Measurements from ENCODE around the gene RESP18. TPM values are rescaled to one million over a fixed set of nuclear protein-coding genes. Genes with fewer than 3 reads are reported as not detected.

The RESP18 gene
- total RNA-seq, 1 experiment from 2014 or later, result not detected

GRCh38 chr2:219309278-219309677 lies 23.3 kb downstream of the RESP18 start, which contains the start of gene PTPRN:
Gene PTPRN (minus strand): TSS chr2:219309401. CDS start chr2:219309332, 69 bp downstream.
- CTCF ChIA-PET, result no interaction called here
- intact Hi-C loops (cut with micrococcal nuclease; ENCODE audit: unreplicated experiment), result no loop called here
- Mint-ChIP-seq H3K4me1 (ENCODE audit: low read depth, unreplicated experiment) (no peaks in the 10 kb centered on the region), H3K4me3 (ENCODE audit: unreplicated experiment) (no peak within 1 kb of the TSS), H3K36me3 (ENCODE audit: insufficient read depth, unreplicated experiment) (no peaks in the 10 kb centered on the region), H3K27me3 (ENCODE audit: insufficient read depth, unreplicated experiment) (peaks cover 21% of the 10 kb centered on the region), H3K9me3 (ENCODE audit: unreplicated experiment) (no peaks in the 10 kb centered on the region), H3K27ac (ENCODE audit: unreplicated experiment) (no peak within 1 kb of the TSS)
- H3K27me3 ChIP-seq (replicated peaks; ENCODE audit: control insufficient read depth, insufficient read depth, low read length), result no peaks in the 10 kb centered on the region
- no TSS peak for BruUV-seq (replicated peaks)
- H3K4me1 ChIP-seq, result no peaks in the 10 kb centered on the region
- H3K36me3 ChIP-seq (ENCODE audit: control insufficient read depth, insufficient read depth, low read length), result no peaks in the 10 kb centered on the region
- H3K9me3 ChIP-seq, result no peaks in the 10 kb centered on the region
- no peak for DNase-seq
- no peak for TF ChIP-seq CTCF (IDR thresholded peaks at IDR 0.05; ENCODE audit: insufficient read depth in 1 of 2, low read depth in 1 of 2, low read length in 1 of 2, severe bottlenecking in 1 of 2, unreplicated experiment in 1 of 2)
- POLR2A ChIA-PET, result no interaction called here
- no peak within 1 kb of the TSS for H3K4me3 ChIP-seq (ENCODE audit: low read depth, low read length)

- H3K4me1 Mint-ChIP-seq (ENCODE audit: low read depth, unreplicated experiment), result no peaks in the 10 kb centered on the region
- Histone ChIP-seq H3K9me3 (no peaks in the 10 kb centered on the region), H3K27me3 (replicated peaks; ENCODE audit: control insufficient read depth, insufficient read depth, low read length) (no peaks in the 10 kb centered on the region; the same call in 1 of the 2 replicates), H3K4me3 (ENCODE audit: low read depth, low read length) (no peak overlapping the region), H3K4me1 (no peaks in the 10 kb centered on the region), H3K36me3 (ENCODE audit: control insufficient read depth, insufficient read depth, low read length) (no peaks in the 10 kb centered on the region)
- intact Hi-C loops (cut with micrococcal nuclease; ENCODE audit: unreplicated experiment), result no loop called here
- H3K4me3 Mint-ChIP-seq (ENCODE audit: unreplicated experiment), result no peak overlapping the region
- no TSS peak for BruUV-seq (replicated peaks)
- no peaks in the 10 kb centered on the region for H3K36me3 Mint-ChIP-seq (ENCODE audit: insufficient read depth, unreplicated experiment)
- H3K27ac Mint-ChIP-seq (ENCODE audit: unreplicated experiment), result no peak overlapping the region
- TF ChIP-seq CTCF (IDR thresholded peaks at IDR 0.05; ENCODE audit: insufficient read depth in 1 of 2, low read depth in 1 of 2, low read length in 1 of 2, severe bottlenecking in 1 of 2, unreplicated experiment in 1 of 2), result no peak
- peaks cover 23% of the 10 kb centered on the region for H3K27me3 Mint-ChIP-seq (ENCODE audit: insufficient read depth, unreplicated experiment)
- H3K9me3 Mint-ChIP-seq (ENCODE audit: unreplicated experiment), result no peaks in the 10 kb centered on the region
- peak; percentile 72 to 88 for DNase-seq
- POLR2A ChIA-PET, result no interaction called here
- CTCF ChIA-PET, result interaction anchor here (0.5 kb wide), 1 partner anchor 46 kb away, joined by 3 read pairs; no protein-coding TSS in a partner anchor
Measured at GRCh38 chr2:219308142-219309101, 24.1 kb downstream of the RESP18 start.

GRCh38 chr2:219306047-219306446 lies 26.5 kb downstream of the RESP18 start:
- Histone ChIP-seq H3K4me1 (no peaks in the 10 kb centered on the region), H3K9me3 (no peaks in the 10 kb centered on the region), H3K4me3 (ENCODE audit: low read depth, low read length) (no peak overlapping the region), H3K36me3 (ENCODE audit: control insufficient read depth, insufficient read depth, low read length) (no peaks in the 10 kb centered on the region), H3K27me3 (replicated peaks; ENCODE audit: control insufficient read depth, insufficient read depth, low read length) (no peaks in the 10 kb centered on the region; the same call in 1 of the 2 replicates)
- H3K27me3 Mint-ChIP-seq (ENCODE audit: insufficient read depth, unreplicated experiment), result peaks cover 27% of the 10 kb centered on the region
- H3K9me3 Mint-ChIP-seq (ENCODE audit: unreplicated experiment), result no peaks in the 10 kb centered on the region
- no peak overlapping the region for H3K27ac Mint-ChIP-seq (ENCODE audit: unreplicated experiment)
- ChIA-PET POLR2A (no interaction called here), CTCF (no interaction called here)
- intact Hi-C loops (cut with micrococcal nuclease; ENCODE audit: unreplicated experiment), result loop anchor here (1.0 kb wide), 1 partner anchor 8 kb away; no protein-coding TSS in a partner anchor
- no peak overlapping the region for H3K4me3 Mint-ChIP-seq (ENCODE audit: unreplicated experiment)
- BruUV-seq (replicated peaks), result no TSS peak
- TF ChIP-seq CTCF (IDR thresholded peaks at IDR 0.05; ENCODE audit: insufficient read depth in 1 of 2, low read depth in 1 of 2, low read length in 1 of 2, severe bottlenecking in 1 of 2, unreplicated experiment in 1 of 2), result no peak
- no peaks in the 10 kb centered on the region for H3K4me1 Mint-ChIP-seq (ENCODE audit: low read depth, unreplicated experiment)
- no peaks in the 10 kb centered on the region for H3K36me3 Mint-ChIP-seq (ENCODE audit: insufficient read depth, unreplicated experiment)
- DNase-seq, result no peak
